Activated CD8-positive, alpha-beta memory T cell treated with anti-CD3 and anti-CD28 coated beads for 4 hours (primary cell): ENCODE results near the gene NDOR1.

Source experiments
- DNase-seq, 2 donors: peaks; one replicate each; pipeline ENCODE4 v3.0.0-alpha.2; 2020; ENCODE audit warnings: low read depth in 2 of 2

Gene NDOR1

GRCh38 chr9:137198902-137199283 is 6.6 kb upstream of the NDOR1 start:
- DNase-seq = no peak

DNA sequence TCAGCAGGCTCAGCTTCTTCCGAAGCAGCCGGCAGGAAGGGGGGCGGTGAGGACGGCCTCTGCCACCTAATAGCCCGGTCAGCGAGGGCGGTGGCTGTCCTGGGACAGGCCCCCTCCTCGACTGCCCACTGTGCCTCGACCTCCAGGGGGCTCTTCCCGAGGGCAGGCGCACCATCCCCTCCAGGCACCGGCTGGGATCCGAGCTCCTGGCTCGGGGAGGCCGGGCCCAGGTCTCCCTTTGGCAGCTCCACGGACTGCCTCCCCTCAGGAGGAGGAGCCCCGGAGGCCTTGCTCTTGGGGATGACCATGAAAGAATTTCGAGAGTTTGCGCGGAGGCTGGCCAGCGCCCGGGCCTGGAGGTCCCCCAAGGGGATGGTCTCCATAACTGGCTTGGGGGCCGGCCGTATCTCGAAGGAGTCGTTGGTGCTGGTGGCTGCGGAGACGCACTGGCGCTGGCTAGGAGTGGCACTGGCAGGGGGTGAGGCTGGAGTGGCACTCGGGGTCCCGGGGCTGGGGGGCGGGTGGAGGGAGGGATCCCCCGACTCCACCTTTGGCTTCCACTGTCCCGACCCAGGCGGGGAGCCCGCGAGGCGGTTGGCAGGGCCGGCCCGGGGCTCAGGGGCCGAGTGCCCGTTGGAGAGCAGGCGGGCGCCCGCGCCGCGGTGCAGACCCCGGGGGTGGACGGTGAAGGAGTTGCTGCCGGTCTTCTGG is 5.9 kb upstream of the NDOR1 start:
- no peak for DNase-seq

GRCh38 chr9:137200311-137201204 is 4.9 kb upstream of the NDOR1 start, which contains the start of gene TPRN:
TSS of gene TPRN (minus strand) at chr9:137200741. CDS start at chr9:137200711, 30 bp downstream.
- peak; percentile 97 to 98 for DNase-seq

DNA sequence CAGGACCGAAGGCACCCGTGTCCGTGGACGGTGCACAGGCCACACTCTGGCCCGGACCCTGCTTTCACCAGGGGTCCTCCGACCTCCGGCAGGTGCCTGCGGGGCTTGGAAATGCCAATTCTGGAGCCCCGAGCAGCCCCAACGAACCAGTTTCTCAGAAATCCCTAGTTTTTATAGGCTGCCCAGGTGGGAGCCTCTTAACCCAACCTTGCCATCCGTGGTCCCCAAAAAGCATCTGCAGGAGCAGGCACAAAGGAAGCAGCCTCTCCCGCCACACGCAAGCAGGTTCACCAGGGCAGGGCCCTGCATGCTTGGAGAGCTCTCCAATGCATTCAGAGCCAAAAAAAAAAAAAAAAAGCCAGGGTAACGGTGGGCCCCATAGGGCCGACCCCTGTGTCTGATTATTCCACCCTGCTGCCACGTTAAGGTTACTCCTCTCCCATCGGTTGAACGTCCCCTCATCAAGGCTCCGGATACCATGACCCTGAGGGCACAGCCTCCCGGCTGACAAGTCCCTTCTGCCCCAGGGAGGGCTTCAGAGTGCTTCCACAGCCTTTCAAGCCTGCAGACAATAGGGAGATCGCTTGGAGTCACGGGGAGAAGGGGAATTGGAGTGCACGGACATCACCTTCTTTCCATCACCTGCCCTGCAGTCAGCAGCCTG is 4.2 kb upstream of the NDOR1 start:
- no peak for DNase-seq

- no peak for DNase-seq
Observed at GRCh38 chr9:137202966-137203365, 2.5 kb upstream of the NDOR1 start.

GRCh38 chr9:137204731-137205125 is 772 bp upstream of the NDOR1 start:
- DNase-seq = no peak

- DNase-seq = no peak
Observed at GRCh38 chr9:137206602-137207001, 1.1 kb downstream of the NDOR1 start.

- DNase-seq = no peak
Observed at GRCh38 chr9:137211532-137211931, 6.0 kb downstream of the NDOR1 start.

- no peak for DNase-seq
Observed at GRCh38 chr9:137212520-137212919, 7.0 kb downstream of the NDOR1 start.

DNA sequence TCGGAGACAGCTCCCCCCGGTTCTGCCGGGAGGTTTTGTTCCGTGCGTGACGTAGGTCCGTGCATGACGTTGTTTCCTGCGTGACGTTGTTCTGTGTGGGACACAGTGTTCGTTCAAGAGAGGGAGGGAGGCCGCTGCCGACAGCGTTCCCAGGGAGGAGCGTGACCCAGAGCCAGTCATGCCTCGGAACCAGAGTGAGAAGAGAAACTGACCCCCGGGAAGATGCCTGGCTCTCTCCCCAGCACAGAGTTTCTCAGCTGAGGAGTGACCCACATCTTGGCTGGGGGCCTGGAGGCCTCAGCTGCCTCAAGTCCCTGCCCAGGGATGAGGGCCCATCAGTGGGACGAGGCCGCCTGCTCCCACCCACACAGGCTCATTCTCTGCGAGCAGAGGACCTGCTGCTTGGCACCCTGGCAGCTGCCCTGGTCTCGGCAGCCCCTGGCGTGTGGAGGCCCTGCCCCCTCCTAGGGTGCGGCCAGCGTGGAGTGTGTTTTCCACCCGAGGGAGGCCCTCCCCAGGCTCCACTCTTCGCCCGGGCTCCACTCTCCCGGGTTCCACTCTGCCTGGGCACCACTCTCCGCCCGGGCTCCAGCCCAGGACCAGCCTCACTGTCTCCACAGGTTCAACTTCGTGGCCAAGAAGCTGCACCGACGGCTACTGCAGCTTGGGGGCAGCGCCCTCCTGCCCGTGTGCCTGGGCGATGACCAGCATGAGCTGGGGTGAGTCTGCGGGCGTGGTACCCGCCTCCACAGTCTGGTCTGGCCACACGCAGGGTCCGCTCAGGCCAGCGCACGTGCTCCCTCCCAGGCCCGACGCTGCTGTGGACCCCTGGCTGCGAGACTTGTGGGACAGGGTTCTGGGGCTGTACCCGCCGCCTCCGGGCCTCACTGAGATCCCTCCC is 7.9 kb downstream of the NDOR1 start:
- no peak for DNase-seq

- DNase-seq = no peak
Observed at GRCh38 chr9:137214620-137215019, 9.1 kb downstream of the NDOR1 start.

DNA sequence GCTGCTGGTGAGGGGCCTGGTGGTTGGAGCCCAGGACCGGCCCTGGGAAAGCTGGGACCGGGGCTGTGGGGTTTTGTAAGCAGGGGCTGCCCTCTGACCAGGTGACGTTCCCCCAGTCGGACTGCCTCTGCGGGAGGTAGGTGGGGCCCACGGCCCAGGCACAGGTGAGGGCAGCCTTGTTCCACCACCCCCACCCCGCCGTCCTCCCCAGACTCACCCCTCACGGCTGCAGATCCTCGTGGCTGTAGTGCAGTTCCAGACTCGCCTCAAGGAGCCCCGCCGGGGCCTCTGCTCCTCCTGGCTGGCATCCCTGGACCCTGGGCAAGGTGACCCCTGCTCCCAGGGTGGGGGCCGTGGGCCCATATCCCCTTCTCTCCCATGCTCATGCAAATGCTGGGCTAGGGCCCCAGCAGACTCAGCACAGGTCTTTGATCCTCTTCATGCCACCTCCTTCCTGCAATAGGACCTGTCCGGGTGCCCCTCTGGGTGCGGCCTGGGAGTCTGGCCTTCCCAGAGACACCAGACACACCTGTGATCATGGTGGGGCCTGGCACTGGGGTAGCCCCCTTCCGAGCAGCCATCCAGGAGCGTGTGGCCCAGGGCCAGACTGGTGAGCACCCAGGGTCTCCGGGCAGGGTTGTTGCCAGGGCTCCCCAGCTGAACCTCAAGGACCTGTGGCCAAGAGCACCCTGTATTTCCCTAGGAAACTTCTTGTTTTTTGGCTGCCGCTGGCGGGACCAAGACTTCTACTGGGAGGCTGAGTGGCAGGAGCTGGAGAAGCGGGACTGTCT is 9.9 kb downstream of the NDOR1 start:
- DNase-seq = no peak

DNA sequence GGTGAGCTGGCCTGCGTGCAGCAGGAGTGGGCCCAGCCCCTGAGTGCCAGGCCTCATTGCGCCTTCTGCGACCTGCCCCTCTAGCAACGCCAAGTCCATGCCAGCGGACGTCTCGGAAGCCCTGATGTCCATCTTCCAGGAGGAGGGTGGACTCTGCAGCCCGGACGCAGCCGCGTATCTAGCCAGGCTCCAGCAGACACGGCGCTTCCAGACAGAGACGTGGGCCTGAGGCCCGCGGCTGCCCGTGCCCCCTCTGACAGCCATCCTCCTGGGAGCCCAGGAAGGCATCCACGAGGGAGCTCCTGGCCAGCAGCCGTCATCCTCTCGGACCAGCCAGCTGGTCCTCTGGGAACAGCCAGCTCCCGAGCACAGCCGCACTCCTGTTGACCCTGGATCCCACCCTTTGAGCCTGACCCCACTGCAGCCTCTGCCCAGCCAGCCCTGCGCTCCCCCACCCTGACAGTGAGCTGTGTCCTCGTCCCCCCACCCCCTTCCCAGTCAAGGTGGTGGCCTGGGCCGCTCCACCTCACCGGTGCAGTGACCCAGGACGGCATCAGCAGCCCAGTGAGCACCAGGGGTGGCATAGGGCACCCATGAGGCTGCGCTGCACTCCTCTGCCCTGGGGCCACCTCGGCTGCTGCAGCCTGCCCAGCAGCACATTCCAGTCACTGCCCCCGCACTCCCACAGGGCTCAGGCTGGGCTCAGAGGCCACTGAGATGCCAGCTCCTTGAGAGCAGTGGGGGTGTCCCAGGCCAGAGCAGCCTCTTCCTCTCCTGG is 10.9 kb downstream of the NDOR1 start:
- no peak for DNase-seq

DNA sequence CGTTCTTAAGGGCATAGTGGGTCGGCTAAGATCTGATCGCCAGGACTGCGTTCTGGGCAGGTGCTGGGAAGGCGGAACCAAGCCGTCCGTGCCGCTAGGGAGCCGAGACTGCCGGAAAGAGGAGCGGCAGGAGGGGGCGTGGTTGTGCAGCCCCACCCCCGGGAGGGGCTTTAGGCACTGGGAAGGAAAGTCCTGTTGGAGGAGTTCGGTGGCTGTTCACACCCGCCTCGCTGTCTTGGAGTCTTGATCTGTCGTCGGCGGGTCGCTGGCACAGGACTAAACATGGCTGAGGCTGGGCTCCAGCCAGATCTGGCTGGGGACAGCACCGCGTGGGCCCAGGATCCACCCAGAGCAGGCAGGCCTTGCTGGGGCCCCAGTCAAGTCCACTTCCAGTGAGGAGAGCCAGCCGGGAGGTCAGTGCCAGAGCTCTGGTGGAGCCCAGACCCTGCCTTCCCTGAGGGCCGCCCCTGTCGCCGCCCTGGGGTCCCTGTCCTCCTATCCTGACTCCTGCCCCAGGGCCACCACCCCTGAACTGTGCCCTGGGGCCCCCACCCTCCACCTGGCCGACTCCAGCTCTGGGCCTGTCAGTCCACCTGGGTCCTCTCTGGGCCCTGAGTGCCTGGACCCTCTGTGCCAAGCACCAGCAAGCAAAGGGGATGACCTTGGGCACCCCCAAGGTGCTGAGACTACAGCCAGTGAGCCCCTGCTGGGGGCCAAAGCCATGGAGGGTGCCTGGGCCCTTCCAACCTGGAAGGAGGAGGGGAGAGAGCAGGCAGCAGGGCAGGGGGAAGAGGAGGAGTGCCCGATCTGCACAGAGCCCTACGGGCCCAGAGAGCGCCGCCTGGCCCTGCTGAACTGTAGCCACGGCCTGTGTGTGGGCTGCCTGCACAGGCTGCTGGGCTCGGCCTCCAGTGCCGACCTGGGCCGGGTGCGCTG is 12.0 kb downstream of the NDOR1 start:
- no peak for DNase-seq

DNA sequence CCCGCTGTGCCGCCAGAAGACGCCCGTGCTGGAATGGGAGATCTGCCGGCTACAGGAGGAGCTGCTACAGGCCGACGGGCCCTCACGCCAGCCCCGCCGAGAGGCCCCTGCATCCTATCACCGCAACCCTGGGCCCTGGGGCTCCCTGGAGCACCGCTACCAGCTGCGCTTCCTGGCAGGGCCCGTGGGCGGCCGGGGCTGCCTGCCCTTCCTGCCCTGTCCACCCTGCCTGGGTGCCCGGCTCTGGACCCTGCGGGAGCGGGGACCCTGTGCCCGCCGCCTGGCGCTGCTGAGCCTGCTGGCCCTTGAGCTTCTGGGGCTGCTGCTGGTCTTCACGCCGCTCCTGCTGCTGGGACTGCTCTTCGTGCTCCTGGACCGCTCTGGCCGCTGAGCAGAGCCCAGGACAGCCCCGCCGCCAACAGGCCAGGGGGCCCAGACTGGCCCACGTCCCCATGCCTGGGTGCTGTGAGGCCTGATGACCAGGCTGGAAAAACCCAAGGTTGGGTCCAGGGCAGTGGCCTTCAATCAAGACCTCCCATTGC is 12.8 kb downstream of the NDOR1 start:
- DNase-seq = no peak

GRCh38 chr9:137218754-137219271 is 13.3 kb downstream of the NDOR1 start:
- no peak for DNase-seq

DNA sequence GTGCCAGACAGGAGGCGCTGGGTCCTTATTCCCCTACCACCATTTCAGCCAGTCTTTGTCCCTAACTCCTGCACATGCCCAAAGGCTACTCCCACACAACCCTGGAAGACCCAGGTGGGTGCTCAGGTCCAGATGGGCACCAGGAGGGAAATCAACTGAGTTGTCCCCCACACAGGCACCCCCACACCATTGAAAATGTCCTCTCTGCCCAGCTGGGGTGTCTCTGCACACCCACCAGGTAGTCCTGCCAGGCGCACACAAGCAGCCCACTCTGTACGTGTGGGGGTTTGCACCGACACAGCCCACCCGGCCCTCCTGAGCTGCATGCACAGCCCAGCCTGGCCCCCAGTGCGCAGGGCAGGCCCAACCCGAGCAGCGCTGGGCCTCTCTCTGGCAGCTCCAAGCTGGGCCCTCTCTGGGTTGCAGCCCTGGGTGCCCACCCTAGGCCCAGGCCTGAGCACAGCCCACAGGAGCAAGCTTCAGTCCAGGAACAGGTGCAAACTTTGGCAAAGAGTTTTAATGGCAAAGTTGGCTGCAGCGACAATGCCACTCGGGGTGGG is 14.3 kb downstream of the NDOR1 start:
- no peak for DNase-seq
